HG03342 (cell line): ENCODE measurements around the gene SPATS1.

Experiments
- ATAC-seq: cut with Tn5 transposase; IDR thresholded peaks from one replicate; pipeline ENCODE4 v1.9.1; 2021; ENCODE audit warnings: mild to moderate bottlenecking, moderate library complexity; ENCODE audit not compliant: unreplicated experiment

SPATS1 gene

DNA sequence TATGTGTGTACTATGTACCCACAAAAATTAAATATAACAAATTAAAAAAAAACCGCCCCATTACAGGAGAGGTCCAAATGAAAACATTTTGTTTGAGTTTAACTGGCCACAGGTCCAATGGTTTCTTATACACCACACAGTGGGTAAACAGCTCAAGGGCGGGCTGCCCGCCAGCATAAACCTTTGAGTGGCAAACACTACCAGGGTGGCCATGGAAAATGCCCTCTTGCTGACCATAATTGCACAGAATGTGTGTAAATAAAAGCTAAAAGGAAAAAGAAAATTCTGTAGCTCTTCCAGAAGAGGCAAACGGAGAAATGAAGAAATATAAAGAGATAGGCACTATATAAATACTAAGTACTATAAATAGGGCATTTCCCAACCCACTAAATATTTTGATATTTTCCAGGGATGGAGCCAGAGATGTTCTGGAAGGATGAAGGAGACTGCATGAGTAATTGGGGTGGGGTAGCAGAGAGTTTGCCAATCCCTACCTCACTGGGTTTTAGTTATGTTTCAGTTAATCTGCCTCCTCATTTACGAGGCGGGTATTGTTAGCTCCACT lies 44.0 kb downstream of the SPATS1 start:
- ATAC-seq, result no peak

DNA sequence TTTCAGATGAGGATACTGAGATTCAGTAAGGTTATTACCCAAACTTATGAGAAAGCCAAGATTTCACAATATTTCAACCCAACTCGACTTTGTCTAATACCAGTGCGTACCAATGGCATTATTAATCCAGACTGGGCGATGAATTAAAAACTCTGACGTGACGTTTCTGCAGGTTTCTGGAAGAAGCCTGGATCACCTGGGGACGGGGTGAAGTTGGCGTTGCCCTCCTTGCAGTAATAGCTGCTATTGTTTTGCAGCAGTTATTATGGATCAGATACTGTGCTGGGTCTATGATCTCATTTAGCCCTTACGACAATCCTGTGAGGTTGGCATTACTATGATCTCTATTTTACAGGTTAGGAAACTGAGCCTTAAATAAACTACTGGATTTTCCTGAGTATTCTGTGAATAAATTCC lies 44.5 kb downstream of the SPATS1 start:
- ATAC-seq, result peak; percentile 5

DNA sequence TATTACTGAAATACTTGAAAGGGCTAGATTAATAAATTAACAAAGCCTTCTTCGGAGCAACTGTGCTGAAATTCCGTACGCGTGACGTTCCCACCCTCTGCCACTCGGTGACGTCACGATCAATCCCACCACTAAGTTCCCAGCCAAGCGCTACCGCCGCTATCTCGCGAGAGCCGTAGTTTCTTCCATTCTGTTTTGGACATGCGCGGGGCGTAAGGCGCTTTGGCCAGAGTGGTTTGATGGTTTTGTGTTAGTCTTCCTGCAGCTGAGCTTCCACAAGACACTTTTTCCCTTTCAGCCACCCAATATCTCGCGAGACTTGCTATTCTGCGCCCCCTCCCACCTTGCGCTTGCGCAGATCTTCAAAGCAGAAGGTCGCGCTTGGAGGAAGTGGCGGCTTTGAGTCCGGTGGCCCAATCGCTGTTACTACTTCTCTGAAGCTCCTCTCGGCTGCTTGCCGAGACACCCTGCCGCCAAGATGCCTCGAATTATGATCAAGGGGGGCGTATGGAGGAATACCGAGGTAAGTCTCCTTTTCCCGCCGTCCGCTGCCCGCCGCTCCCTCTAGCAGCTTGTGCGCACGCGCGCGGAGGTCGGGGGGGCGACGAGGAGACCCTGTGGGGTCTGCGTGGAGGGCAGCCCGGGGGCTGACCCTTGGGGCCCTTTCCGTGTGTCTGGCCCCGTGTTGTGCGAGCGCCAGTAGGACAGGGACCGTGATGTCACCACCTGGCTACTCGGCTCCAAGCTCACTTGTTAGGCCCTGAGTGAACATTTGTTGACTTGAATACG lies 45.1 kb downstream of the SPATS1 start, which contains the start of gene CDC5L:
CDC5L (plus strand) TSS at position 361 of the 789 bp plus-strand sequence; CDS start at position 479, 118 bp downstream.
- peak; percentile 87 for ATAC-seq

DNA sequence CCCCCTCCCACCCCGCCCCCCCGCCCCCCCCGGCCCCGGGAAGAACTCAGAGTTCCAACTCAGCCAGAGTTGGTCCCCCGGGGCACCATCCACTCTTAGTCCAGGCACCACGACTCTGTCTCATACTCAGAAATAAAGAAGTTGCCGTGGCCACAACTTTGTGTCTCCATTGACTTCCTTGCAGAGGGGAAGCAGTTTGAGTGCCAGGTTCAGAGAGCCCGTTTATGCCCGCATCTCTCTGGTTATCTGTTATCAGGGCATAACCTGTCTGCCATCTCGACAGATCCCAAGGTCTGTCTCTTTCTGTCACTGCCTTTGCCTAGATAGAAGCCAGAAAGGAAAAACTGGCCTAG lies 45.7 kb downstream of the SPATS1 start:
- peak; percentile 3 for ATAC-seq

DNA sequence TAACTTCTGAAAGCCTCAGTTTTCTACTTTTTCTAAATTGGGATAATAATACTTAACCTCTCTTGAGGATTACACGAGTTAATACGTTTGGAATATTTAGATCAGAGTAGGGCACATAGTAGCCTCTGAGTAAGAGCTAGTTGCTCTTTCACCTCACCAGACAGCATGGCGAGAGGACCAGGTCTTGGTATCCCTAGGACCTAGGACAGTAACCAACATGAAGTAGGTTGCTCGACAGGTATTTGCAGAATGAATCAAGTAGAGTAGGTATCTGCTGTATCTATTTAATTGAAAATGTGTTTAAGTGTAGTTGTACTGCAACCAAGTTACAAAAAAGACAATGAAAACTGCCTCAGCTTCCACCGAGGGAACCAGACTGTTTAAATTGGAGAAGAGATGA lies 46.4 kb downstream of the SPATS1 start:
- no peak for ATAC-seq

DNA sequence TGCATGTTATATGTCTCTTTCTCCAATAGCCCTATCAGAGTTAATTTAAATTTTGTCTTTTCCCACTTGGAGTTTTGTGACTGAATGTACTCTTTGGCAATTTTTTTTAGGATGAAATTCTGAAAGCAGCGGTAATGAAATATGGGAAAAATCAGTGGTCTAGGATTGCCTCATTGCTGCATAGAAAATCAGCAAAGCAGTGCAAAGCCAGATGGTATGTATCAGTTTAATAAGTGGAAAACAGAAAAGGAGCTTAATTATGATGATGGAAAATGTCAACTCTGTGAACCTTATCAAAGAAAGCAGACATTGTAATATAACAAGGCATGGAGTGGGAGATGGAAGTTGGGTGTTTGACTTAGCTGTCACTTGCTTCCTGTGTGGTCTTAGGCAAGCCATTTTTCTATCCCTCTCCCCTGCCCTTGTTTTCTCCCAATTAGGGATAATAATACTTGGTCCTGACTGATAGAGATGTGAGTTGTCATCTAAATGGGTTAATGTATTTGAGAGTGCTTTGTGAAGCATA lies 47.8 kb downstream of the SPATS1 start:
- ATAC-seq, result no peak
